GM21576 (cell line): ENCODE results near the gene PIEZO2.
A peak's percentile ranks its signal among the peaks of the same experiment; 100 is the strongest.

Experiments used
- ATAC-seq: cut with Tn5 transposase; IDR thresholded peaks from one replicate; pipeline ENCODE4 v1.9.1; 2021; ENCODE audit warnings: mild to moderate bottlenecking, moderate library complexity; ENCODE audit not compliant: unreplicated experiment

PIEZO2 gene

GRCh38 chr18:10797896-10798295 lies 351.5 kb downstream of the PIEZO2 start:
- ATAC-seq, result no peak

DNA sequence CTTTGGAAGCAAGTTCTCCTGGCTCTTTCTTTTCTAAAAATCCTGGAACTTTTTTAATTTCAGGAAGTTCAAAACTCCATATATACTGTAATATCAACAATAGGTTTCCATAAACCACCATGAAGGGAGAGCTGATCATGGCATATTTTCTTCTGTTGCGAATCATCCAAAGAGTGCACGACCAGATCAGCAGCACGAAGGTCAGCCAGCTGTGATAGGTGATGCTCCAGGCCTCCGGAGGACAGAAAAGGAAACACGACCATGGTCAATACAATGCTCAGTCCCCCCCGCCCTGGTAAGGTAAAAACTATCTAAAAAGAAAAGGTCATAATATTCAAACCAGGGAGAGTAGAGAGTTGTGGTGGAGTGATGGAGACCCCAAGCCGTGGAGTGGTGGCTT lies 354.6 kb downstream of the PIEZO2 start:
- no peak for ATAC-seq

DNA sequence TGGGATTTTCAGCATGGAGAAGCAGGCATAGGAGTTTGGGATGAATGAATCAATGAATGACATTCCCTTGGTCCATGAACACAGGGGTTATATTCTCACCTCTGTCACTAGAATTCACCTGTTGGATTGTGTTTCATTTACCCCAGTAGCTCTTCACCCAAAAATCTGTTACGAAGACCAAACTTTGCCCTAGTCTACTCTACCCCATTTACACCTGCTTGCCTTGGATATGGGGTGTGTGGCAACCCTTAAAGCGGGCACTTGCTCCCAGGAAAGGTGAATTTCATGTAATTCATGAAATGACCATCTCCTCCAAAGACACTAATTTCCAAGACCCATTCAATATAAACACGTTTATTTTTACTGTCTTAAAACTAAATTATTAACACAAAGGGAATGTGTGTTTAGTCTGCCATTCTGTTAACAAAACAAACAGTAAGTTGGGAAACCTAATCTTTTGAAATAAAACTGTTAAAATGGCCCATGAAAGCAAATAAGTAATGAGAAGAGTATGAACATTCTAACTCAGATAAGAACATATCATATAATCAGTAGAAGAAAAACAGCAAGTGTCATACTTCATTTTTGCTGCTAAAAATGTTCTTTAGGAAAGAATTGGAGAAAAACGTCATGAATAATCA lies 355.5 kb downstream of the PIEZO2 start:
- ATAC-seq, result no peak

DNA sequence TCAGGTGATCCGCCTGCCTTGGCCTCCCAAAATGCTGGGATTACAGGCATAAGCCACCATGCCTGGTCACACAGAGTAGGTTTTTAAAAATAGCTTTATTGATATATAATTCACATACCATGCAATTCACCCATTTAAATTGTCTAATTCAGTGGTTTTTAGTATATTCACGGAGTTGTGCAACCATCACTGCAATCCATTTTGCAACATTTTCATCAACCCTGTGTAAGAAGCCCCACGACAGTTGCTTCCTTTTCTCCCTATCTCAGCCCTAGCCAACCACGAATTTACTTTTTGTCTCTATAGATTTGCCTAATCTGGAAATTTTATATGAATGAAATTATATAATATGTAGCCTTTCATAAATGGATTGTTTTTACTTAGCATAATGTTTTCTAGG lies 357.2 kb downstream of the PIEZO2 start:
- ATAC-seq, result no peak

DNA sequence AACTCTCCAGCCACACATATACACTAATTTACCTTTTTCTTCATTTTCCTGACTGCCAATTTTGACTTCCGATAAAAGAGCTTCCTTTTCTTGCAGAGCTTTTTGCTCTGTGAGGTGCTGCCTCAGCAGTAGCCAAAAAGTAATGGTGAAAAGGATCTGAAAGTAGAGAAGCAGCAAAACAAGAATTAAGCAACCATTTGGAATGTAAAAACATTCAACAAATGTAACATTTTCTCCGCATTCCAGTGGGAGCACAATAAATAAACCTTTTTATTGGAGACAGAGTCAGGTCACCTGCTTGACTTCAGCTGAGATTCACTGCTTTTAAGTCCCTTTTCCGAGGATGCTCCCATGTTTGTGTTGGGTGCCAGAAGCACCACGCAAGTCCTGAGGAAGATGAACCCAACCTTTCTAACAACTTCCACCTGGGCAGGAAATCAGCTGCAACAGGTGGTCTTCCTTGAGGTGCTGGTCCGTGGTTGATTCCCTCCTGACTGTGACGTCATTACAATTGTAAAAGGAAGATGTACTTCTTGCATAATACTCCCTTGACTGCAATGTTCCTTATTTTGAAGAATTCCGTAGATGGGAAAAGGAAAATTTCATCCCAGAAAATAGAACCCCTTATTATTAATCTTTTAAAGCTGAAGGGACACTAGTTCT lies 358.1 kb downstream of the PIEZO2 start:
- no peak for ATAC-seq

- ATAC-seq, result no peak
Measured at GRCh38 chr18:10789180-10789579, 360.2 kb downstream of the PIEZO2 start.

DNA sequence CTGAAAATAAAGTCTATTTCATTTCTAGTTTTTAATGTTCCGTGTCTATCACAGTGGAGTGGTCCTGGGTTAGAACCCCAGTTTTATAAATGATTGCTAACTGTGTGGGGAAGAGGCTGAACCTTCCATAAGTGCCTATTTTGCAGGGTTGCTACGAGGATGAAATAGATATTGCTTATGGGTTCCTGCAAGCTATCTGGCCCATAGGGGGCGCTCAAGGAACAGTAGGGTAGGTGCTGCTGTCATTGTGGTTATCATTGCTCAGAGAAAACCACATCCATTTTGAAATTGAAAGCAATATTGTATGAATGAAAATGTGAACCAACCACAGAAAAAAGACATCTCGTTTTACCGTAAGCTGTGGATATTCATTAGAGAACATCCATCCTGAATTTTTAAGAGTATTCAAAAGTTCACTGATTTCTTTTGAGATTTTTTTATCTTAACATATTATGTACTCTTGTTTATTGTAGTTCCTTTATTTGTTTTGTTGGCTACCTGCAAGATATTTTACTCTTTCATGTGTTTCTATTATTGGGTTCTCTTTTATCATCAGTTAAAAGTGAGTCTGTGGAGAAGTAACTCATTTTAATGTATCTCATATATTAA lies 362.0 kb downstream of the PIEZO2 start:
- ATAC-seq, result peak; percentile 94

DNA sequence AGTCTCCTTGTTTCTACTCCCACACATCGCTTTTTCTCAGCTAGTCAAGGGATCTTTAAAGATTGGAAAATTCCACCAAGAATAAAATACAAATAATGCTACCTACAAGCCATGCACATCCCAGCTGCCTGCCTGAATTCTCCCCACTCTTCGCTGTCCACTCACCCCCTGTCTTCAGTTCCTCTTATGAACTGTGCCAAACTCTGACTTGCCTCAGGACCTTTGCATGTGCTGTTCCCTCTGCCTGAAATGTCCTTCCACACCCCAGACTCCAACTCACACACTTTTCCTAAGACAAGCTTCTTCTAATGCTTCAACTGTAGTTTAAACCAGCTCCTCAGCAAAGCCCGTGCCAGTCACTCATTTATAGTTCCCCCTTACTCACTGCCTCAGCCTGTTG lies 363.6 kb downstream of the PIEZO2 start:
- no peak for ATAC-seq

DNA sequence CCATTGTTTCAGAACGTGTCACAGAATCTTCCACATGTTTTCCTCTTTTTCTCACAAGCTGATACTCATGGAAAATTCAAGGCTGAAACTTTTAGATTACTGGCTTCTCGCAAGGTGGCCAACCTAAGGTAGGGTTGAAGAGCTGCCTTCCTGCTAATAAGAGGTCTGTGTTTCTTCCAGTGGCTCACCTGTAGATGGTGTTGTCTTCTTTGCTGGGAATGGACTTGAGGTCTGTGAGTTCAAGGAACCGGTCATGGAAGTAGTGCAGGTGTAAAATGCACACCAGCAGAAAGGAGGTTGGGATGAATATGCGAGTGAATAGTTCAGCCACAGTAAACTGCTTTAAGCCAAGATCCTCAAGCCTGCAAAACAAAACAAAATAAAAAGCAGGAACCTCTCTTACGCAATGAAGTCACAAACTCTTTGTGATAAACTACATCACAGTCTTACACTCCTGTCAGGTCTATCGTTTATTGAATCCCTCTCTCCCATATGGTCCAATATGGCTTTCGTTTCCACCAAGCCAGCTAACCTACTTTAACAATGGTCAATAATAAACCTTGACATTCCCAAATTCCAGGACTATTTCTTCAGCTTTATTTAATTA lies 364.7 kb downstream of the PIEZO2 start:
- no peak for ATAC-seq

GRCh38 chr18:10783941-10784340 lies 365.4 kb downstream of the PIEZO2 start:
- no peak for ATAC-seq

DNA sequence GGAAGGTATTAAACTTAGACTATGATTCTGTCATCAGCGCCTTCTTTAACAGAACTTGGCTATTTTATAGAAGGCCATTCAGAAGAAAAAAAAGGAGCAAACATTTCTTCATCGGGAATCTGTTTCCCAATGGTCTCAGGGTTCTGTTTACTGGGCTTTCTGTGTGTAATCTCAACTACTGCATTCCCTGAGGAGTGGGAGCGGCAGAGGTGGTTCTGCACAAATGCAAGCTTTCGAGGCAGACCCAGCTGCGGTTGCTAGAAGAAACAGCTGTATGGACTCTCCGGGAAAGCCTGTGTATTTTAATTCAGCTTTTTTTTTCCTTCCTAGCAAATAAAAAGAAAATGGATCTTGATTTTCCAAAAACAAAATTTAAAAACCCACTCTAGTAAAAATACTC lies 372.9 kb downstream of the PIEZO2 start:
- no peak for ATAC-seq

GRCh38 chr18:10775026-10775425 lies 374.3 kb downstream of the PIEZO2 start:
- no peak for ATAC-seq

DNA sequence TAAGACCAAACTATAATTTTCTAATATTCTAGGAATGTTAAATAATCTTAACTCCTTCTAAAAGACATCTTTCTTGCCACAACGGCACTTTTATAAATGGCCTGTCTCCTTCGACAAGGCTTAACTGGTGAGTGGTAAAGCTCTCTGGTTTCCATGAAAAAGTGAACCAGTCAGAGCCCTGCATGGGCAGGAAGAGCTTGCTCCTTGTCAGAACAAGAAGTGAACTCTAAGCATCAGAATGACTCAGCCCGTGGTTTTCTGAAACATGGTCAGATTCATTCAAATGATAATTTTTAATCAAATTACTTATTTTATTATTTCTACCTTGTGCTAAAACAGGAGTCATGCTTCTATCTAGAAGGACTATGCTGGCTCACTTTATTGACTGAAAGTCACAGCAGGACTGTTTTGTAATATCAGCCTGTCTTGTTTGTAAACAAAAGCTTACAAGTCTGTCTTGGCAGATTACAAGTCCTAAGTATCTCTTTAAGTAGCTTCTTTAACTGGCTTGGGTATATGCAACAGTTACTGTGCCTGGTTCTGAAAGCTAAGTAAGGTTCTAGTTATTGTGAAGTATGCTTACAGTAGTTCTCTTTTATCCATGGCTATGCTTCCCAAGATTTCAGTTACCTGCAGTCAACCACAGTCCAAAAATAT lies 378.2 kb downstream of the PIEZO2 start:
- no peak for ATAC-seq

DNA sequence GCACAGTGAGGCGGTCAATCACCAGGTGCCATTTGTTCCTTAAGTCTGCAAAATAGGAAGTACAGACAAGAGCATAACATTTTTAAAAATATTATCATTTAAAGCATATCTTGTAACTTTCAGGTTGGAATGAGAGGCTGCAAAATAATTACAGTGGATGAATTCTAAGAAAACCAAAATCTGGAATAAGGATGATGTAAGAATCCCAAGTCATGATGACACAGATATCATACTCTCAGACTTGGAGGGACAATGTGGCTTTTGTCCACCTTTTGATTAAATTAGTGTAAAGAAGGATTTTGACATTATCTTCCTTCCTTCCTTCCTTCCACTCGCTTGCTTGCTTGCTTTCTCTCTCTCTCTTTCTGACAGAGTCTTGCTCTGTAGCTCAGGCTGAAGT lies 379.1 kb downstream of the PIEZO2 start:
- ATAC-seq, result no peak

GRCh38 chr18:10768221-10768620 lies 381.1 kb downstream of the PIEZO2 start:
- ATAC-seq, result no peak

DNA sequence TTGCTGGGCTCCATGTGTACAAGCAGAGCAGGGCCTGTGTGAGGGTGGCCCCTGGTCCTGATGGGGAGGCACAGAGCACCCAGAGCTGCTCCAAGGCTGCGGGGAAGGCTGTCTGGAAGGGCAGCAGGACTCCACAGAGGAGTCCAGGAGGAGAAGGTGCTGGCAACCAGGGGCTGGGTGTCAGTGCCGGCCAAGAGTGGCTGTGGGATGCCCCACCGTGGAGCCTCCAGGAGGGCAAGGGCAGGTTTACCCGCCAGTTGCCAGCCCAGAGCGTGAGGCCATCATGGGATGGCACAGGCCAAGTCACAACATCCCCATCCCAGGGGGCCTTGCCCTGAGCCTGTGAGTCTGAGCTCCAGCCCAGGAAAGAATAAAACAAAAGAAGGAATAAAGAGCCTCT lies 381.7 kb downstream of the PIEZO2 start:
- ATAC-seq, result no peak

DNA sequence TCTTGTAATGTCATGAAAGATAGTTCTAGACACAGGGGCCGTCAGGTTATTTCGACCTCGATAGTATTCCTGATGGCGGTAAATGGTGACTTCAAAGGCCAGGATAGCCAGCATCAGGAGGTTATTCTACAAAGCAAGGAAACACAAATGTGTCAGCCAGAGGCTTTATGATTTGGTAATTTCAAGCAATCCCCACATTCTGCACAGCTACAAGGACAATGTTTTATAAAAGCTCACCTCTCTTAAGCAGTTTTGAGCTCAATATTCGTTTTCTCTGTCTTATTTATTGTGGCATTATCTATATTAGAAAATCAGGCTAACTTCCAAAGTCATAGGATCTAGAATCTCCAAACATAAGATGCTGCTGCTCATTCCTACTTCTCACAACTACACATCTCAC lies 388.4 kb downstream of the PIEZO2 start:
- no peak for ATAC-seq

- ATAC-seq, result no peak
Measured at GRCh38 chr18:10759241-10759640, 390.1 kb downstream of the PIEZO2 start.

GRCh38 chr18:10757946-10758345 lies 391.4 kb downstream of the PIEZO2 start:
- ATAC-seq, result no peak

DNA sequence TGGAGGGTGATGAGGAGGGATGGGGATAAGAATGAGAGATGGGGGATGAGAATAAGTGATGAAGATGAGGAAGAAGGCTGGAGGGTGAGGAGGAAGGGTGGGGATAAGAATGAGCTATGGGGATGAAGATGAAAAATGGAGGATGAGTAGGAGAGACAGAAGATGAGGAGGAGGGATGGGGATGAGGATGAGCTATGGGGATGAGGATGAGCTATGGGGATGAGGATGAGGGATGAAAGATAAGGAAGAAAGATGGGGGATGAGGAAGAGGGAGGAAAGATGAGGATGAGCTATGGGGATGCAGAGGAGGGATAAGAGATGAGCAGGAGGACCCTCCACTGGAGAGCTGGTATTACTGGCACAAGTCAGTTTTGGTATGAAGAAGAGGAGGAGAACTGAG lies 392.0 kb downstream of the PIEZO2 start:
- no peak for ATAC-seq

DNA sequence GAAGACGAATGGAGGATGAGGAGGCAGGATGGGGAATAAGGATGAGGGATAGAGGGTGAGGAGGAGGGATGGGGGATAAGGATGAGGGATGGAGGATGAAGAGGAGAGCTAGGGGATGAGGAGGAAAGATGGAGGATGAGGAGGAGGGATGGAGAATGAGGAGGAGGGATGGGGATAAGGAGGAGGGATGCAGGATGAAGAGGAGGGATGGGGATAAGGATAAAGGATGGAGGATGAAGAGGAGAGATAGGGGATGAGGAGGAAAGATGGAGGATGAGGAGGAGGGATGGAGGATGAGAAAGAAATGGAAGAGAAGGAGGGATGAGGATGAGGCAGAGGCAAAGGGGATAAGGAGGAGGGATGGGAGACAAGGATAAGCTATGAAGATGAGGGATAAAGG lies 393.5 kb downstream of the PIEZO2 start:
- no peak for ATAC-seq

DNA sequence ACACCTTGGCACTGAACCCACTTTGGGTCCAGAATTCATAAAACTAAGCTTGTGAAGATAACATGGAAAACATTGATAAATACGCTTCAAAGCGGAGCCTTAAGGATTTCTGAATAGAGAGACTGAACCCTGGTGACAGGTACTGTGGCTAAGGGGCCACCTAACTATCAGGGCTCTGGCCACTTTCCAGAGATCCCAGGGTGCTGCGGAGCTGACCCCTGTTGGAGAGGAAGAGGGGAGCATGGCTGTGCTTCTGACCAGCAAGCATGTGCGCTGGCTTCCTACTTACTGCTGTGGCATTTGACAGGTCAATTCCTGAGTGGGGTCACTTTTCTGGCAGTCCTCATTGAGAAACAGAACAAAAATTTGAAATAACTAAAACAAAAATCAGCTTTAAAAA lies 395.2 kb downstream of the PIEZO2 start:
- ATAC-seq, result no peak
